Sigmoid colon (tissue), 7 donors: ENCODE measurements around the gene SUPT3H. TPM values are rescaled to one million over a fixed set of nuclear protein-coding genes. Genes with fewer than 3 reads are reported as not detected.

Source experiments
- DNase-seq: peaks from one replicate; pipeline ENCODE4 v3.0.0-alpha.2; 2019
- H3K27ac ChIP-seq, 4 donors: fragments of 200-600 bp; sonication (generic); one replicate each; pipeline ENCODE4 v1.5.1; 2016 to 2019; ENCODE audit warnings: mild to moderate bottlenecking in 1 of 4
- H3K27me3 ChIP-seq, 3 donors: fragments of 200-600 bp; sonication (generic); one replicate each; pipeline ENCODE4 v1.5.1; 2019; ENCODE audit warnings: mild to moderate bottlenecking in 1 of 3
- H3K36me3 ChIP-seq, 4 donors: fragments of 200-600 bp; sonication (generic); one replicate each; pipeline ENCODE4 v1.5.1; 2016 to 2019
- H3K4me1 ChIP-seq, 4 donors: fragments of 200-600 bp; sonication (generic); one replicate each; pipeline ENCODE4 v1.5.1; 2017 to 2019
- H3K4me3 ChIP-seq, 4 donors: fragments of 200-600 bp; sonication (generic); one replicate each; pipeline ENCODE4 v1.5.1; 2017 to 2019; ENCODE audit warnings: mild to moderate bottlenecking in 2 of 4, moderate library complexity in 1 of 4
- H3K9me3 ChIP-seq, 4 donors: fragments of 200-600 bp in 3 of 4; sonication (generic) in 3 of 4; one replicate each; pipeline versions ENCODE4 v1.5.1 to v1.6.1; 2013 to 2019
- EP300 ChIP-seq, 4 donors: sonication (generic); formaldehyde crosslinking; IDR thresholded peaks; one replicate each; pipeline ENCODE4 v1.6.1; 2017; ENCODE audit warnings: antibody characterized with exemption in 4 of 4
- POLR2A ChIP-seq, 2 donors: fragments of 450-650 bp; IDR thresholded peaks; one replicate each; pipeline ENCODE4 v1.6.1; 2016; ENCODE audit warnings: antibody characterized with exemption in 2 of 2, mild to moderate bottlenecking in 2 of 2, moderate library complexity in 2 of 2
- POLR2AphosphoS5 ChIP-seq, 4 donors: sonication (generic); formaldehyde crosslinking; IDR thresholded peaks; one replicate each; pipeline ENCODE4 v1.6.1; 2017; ENCODE audit warnings: antibody characterized with exemption in 4 of 4
- WGBS, 2 donors: extraction: QIAGEN DNeasy Blood & Tissue Kit; methylation state at CpG; one replicate each; pipeline ENCODE4 v1.1.7; 2013; 5-methylcytosine and 5-hydroxymethylcytosine counted together
- intact Hi-C: fragments of 100-400 bp; cut with DNase I; formaldehyde crosslinking; loops from one replicate; pipeline ENCODE4 v1.15.1; 2023
- polyA plus RNA-seq, 3 donors: library from polyadenylated mRNA; stranded (reverse); fragments of 200-250 nt; gene quantifications; one replicate each; pipeline ENCODE4 v1.2.3, GENCODE V29; 2013
- total RNA-seq, 4 donors: library from RNA; depleted of rRNA; stranded (reverse); fragments of >200 nt; gene quantifications; one replicate each; pipeline ENCODE4 v1.1.0, GENCODE V29; 2016
- TF ChIP-seq, protein P1 (sequence below), 4 experiments: fragments of 450-650 bp in 3 of 4; fragments of 200-600 bp in 1 of 4; IDR thresholded peaks; one replicate each; pipeline ENCODE4 v1.5.1; 2016 to 2019; ENCODE audit warnings: antibody characterized with exemption in 4 of 4, mild to moderate bottlenecking in 3 of 4, moderate library complexity in 2 of 4
- donor health status: healthy with polysubstance abuse.
- donor health status: Bipolar disorder and iron deficiency.
- donor health status: healthy.

The SUPT3H gene
- total and polyA plus RNA-seq, 7 donors, result 1.6 to 18.2 (median 10.6) TPM

DNA sequence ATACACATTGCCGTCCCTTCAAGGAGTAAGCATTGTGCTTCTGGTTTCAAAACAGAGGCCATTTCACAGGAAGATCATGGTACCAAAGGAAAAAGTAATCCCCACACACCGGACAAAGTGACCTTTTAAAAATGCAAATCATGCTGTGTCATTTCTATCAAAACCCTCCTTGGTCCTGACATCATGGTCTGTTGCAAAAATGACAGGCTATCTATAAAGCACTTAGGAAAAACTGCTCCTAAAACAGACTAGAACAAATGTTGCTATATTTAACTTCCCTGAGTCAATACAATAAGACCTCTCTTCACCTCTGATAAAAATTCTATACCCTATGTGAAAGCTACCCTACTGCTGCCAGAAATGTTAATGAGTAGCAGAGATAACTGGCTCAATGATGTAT, 403.2 kb downstream of the SUPT3H start:
- Histone ChIP-seq H3K36me3 (no peaks in the 10 kb centered on the region), H3K9me3 (no peaks in the 10 kb centered on the region), H3K4me1 (no peaks in the 10 kb centered on the region), H3K27me3 (no peaks in the 10 kb centered on the region), H3K27ac (no peak overlapping the region), H3K4me3 (no peak overlapping the region)
- WGBS, 2 donors, result 42% methylated on average over 2 of the region's 2 CpGs
- DNase-seq, result no peak
- TF ChIP-seq EP300 (IDR thresholded peaks at IDR 0.05) (no peak), POLR2AphosphoS5 (IDR thresholded peaks at IDR 0.05) (no peak), POLR2A (IDR thresholded peaks at IDR 0.05) (no peak)
- TF ChIP-seq, protein P1, sequence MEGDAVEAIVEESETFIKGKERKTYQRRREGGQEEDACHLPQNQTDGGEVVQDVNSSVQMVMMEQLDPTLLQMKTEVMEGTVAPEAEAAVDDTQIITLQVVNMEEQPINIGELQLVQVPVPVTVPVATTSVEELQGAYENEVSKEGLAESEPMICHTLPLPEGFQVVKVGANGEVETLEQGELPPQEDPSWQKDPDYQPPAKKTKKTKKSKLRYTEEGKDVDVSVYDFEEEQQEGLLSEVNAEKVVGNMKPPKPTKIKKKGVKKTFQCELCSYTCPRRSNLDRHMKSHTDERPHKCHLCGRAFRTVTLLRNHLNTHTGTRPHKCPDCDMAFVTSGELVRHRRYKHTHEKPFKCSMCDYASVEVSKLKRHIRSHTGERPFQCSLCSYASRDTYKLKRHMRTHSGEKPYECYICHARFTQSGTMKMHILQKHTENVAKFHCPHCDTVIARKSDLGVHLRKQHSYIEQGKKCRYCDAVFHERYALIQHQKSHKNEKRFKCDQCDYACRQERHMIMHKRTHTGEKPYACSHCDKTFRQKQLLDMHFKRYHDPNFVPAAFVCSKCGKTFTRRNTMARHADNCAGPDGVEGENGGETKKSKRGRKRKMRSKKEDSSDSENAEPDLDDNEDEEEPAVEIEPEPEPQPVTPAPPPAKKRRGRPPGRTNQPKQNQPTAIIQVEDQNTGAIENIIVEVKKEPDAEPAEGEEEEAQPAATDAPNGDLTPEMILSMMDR (IDR thresholded peaks at IDR 0.05), result no peak
- intact Hi-C loops, result no loop called here

DNA sequence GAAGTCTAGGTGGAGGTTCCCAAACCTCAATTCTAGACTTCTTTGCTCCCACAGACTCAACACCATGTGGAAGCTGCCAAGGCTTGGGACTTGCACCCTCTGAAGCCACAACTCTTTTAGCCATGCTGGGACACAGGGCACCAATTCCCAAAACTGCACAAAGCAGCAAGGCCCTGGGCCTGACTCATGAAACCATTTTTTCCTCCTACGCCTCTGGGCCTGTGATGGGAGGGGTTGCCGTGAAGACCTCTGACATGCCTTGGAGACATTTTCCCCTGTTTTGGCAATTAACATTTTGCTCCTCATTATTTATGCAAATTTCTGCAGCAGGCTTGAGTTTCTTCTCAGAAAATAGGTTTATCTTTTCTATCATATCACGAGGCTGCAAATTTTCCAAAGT, 405.0 kb downstream of the SUPT3H start:
- WGBS, 2 donors, result 98 to 99% methylated on average over 3 of the region's 3 CpGs
- Histone ChIP-seq H3K36me3 (no peaks in the 10 kb centered on the region), H3K4me3 (no peak overlapping the region), H3K27ac (no peak overlapping the region), H3K4me1 (peaks cover 0 to under 1% (median under 1%) of the 10 kb centered on the region in 4 donors), H3K27me3 (no peaks in the 10 kb centered on the region), H3K9me3 (no peaks in the 10 kb centered on the region)
- no peak for DNase-seq
- TF ChIP-seq, protein P1 (IDR thresholded peaks at IDR 0.05), result no peak
- TF ChIP-seq POLR2AphosphoS5 (IDR thresholded peaks at IDR 0.05), result no peak
- TF ChIP-seq POLR2A (IDR thresholded peaks at IDR 0.05), result no peak
- TF ChIP-seq EP300 (IDR thresholded peaks at IDR 0.05), result no peak
- intact Hi-C loops, result no loop called here

DNA sequence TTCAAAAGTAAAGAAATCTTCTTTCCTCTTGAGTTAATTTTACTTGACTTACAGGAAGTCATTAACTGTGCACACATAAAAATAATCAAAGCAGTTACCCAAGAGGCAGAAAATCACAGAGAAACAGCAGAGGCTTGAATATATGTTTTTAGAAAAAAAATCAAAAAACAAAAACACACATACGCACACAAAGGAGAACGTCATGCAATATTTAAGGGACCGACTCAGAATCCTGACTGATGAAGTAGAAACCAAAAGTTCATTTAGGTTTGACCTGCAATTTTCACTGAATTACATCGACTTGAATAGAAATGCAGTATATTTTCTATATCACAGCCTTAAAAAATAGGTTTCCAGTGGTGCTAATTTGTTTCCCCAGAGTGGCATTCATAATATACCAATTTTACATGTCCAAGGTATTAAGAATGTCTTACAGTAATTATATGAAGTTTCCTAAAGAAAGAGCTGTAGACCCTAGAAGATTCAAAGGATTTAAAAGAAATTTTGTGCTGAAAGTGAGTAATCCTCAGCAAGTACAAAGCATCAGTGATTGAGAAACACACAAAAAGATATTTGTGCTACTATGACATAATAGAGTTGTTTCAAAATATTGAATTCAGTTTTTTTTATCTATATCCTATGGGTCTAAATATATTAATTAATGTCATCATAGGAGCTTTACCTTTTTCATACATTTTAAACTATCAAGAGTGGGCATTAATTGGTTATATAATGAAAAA, 408.1 kb downstream of the SUPT3H start:
- Histone ChIP-seq H3K4me3 (no peak overlapping the region), H3K27me3 (no peaks in the 10 kb centered on the region), H3K27ac (no peak overlapping the region), H3K36me3 (no peaks in the 10 kb centered on the region), H3K9me3 (no peaks in the 10 kb centered on the region), H3K4me1 (peaks cover 0 to 14% (median 11%) of the 10 kb centered on the region in 4 donors)
- intact Hi-C loops, result no loop called here
- WGBS, 2 donors, result 72 to 88% methylated on average over 4 of the region's 4 CpGs
- no peak for DNase-seq
- TF ChIP-seq POLR2A (IDR thresholded peaks at IDR 0.05), result no peak
- TF ChIP-seq, protein P1 (IDR thresholded peaks at IDR 0.05), result no peak
- no peak for TF ChIP-seq POLR2AphosphoS5 (IDR thresholded peaks at IDR 0.05)
- no peak for TF ChIP-seq EP300 (IDR thresholded peaks at IDR 0.05)

DNA sequence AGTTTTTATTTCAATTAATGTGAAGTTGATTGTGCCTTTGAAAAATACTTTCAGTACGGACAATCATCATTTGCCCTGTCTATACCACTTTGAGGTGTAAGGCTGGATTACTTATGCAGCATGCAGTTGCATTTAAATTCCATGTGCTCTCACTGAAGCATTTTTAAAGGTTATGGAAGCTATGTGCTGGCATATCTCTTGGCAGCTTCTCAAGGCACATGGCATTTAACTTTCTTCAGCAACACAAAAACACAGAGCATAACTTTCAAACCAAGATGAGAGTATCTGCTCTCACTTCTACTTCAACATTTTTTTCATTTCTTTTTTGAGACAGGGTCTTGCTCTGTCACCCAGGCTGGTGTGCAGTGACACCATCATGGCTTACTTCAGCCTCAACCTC, 410.3 kb downstream of the SUPT3H start:
- no peak for TF ChIP-seq EP300 (IDR thresholded peaks at IDR 0.05)
- TF ChIP-seq, protein P1 (IDR thresholded peaks at IDR 0.05), result no peak
- TF ChIP-seq POLR2AphosphoS5 (IDR thresholded peaks at IDR 0.05), result no peak
- no peak for TF ChIP-seq POLR2A (IDR thresholded peaks at IDR 0.05)
- WGBS, 2 donors, result 95% methylated on average over 1 of the region's 1 CpG
- Histone ChIP-seq H3K4me1 (peaks cover 0 to 14% (median 11%) of the 10 kb centered on the region in 4 donors), H3K27ac (no peak overlapping the region), H3K4me3 (no peak overlapping the region), H3K36me3 (no peaks in the 10 kb centered on the region), H3K27me3 (no peaks in the 10 kb centered on the region), H3K9me3 (no peaks in the 10 kb centered on the region)
- intact Hi-C loops, result no loop called here
- DNase-seq, result no peak
